NCI-H1105 (cell line): ENCODE results near the gene ACOD1.
A peak's percentile ranks its signal among the peaks of the same experiment; 100 is the strongest.
"Not testable (repeated sequence)": the region's sequence is repeated elsewhere in the genome, so short reads cannot be mapped to it uniquely, and the experiment has no call there.

Experiments used
- DNase-seq: peaks from one replicate; lab custom pipeline; 2025; lab: John Stamatoyannopoulos, UW

The ACOD1 gene

GRCh38 chr13:76954538-76954937 is 6.2 kb downstream of the ACOD1 start:
- no peak for DNase-seq

DNA sequence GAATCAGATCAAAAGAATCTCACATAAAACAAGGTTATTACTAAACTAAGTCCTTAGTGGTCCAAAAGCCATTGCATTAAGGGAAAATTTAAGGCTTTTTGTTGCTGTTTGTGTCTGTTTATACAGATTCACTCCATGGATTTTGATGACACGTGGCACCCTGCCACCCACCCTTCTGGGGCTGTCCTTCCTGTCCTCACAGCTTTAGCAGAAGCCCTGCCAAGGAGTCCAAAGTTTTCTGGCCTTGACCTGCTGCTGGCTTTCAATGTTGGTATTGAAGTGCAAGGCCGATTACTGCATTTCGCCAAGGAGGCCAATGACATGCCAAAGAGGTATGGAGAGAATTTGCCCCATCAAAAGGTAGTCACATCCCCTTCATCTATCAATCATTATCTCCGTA is 6.9 kb downstream of the ACOD1 start:
- no peak for DNase-seq

- DNase-seq = no peak
Measured at GRCh38 chr13:76955661-76956060, 7.3 kb downstream of the ACOD1 start.

DNA sequence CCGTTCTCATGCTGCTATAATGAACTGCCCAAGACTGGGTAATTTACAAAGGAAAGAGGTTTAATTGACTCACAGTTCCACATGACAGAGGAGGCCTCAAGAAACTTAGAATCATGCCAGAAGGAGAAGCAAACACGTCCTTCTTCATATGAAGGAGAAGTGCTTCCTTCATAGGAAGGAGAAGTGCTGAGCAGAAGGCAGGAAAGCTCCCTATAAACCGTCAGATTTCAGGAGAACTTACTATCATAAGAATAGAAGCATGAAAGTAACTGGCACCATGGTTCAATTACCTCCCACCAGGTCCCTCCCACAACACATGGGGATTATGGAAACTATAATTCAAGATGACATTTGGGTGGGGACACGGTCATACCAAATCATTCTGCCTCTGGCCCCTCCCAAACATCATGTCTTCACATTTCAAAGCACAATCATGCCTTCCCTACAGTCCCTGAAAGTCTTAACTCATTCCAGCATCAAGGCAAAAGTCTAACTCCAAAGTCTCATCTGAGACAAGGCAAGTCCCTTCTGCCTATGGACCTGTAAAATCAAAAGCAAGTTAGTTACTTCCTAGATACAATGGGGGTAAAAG is 10.6 kb downstream of the ACOD1 start:
- no peak for DNase-seq

- not testable (repeated sequence) for DNase-seq
Measured at GRCh38 chr13:76959734-76960133, 11.4 kb downstream of the ACOD1 start.

DNA sequence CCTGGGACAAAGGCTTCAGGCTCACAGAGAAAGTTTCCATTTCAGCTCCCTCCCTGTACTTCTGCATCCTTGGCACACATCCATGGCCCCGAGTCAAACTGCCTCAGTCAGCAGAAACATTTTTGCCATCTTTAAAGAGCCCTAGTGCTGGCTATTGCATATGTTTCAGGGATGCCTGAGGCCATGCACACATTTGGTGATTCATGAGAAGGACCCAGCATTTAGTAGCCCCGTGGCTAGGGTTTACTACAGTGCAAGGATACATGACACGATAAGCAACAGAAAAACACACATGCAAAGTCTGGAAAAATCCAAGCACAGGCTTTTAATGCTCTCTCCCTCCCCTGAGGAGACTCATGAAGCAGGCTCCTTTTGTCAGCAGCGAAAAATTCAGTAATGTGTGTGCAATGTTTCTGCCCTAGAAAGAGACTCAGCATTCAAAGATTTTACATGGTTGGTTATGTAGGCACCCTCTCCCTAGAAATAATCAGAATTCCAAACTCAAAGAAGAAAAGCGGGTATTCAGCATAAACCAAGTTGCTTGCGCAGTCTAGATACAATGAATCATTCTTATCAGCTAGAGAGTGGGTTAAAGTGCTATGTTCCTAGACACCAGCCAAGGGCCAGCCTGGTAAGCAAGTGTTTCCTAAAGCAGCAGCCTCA is 17.6 kb downstream of the ACOD1 start:
- DNase-seq = no peak

DNA sequence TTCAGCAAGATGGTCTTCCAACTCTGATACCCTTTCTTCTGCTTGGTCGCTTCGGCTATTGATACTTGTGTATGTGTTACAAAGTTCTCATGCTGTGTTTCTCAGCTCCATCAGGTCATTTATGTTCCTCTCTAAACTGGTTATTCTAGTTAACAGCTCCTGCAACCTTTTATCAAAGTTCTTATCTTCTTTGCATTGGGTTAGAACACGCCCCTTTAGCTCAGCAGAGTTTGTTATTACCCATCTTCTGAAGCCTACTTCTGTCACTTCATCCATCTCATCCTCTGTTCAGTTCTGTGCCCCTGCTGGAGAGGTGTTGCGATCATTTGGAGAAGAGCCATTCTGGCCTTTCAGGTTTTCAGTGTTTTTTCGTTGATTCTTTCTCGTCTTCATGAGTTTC is 18.7 kb downstream of the ACOD1 start:
- DNase-seq = no peak

- no peak for DNase-seq
Measured at GRCh38 chr13:76968041-76968440, 19.7 kb downstream of the ACOD1 start.

GRCh38 chr13:76969488-76970365 is 21.4 kb downstream of the ACOD1 start:
- DNase-seq = no peak

GRCh38 chr13:76971215-76971614 is 22.9 kb downstream of the ACOD1 start:
- DNase-seq = no peak

GRCh38 chr13:76971851-76972829 is 23.8 kb downstream of the ACOD1 start:
- no peak for DNase-seq

DNA sequence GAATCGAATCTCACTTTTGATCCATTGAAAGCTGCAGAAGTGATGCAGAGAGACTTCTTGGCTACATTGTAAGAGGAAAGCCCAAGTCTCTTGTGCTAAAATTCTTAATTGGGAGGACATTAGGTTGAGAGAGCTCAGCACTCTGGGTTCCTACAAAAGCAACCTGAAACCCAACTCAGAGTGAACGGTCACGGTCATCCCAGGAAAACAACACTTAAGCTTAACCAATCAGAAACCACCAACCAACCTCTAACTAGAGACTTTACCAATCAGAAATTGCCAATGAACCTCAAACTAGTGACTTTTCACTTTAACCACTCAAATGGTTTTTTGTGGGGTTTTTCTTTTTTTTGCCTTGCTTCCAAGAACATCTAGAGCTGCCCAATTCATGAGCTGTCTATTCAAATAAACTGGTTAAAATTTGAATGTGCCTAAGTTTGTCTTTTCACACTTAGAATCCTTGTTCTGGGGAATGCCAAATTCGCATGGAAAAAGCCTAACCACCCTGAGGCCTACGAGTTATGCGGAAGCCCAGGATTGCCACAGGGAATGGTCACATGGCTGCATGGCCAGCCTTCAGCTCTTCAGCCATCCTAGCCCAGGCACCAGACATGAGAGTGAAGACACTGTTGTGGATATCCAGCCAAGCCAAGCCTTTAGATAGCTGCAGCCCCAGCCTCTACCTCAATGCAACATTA is 25.8 kb downstream of the ACOD1 start:
- DNase-seq = no peak

GRCh38 chr13:76974618-76974975 is 26.3 kb downstream of the ACOD1 start:
- DNase-seq = no peak

- DNase-seq = no peak
Measured at GRCh38 chr13:76975863-76976262, 27.6 kb downstream of the ACOD1 start.

- DNase-seq = no peak
Measured at GRCh38 chr13:76976490-76976889, 28.2 kb downstream of the ACOD1 start.

DNA sequence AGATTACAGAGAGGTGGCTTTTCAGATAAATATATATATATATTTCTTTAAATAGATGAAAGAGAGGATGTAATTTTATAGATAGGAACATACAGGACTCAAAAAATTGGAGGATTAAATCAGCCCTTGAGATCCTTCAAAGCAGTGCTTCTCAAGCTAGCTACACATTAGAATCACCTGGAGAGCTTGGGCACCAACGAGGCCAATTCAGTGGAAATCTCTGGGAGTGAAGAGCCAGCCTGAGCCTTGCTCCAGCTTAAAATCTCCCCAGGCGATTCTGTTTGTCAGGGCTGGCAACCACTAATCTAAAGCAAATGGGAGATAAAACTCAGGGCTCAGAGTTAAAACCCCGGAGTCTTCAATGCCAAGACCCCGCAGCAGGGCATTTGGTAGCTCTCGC is 28.6 kb downstream of the ACOD1 start:
- no peak for DNase-seq

DNA sequence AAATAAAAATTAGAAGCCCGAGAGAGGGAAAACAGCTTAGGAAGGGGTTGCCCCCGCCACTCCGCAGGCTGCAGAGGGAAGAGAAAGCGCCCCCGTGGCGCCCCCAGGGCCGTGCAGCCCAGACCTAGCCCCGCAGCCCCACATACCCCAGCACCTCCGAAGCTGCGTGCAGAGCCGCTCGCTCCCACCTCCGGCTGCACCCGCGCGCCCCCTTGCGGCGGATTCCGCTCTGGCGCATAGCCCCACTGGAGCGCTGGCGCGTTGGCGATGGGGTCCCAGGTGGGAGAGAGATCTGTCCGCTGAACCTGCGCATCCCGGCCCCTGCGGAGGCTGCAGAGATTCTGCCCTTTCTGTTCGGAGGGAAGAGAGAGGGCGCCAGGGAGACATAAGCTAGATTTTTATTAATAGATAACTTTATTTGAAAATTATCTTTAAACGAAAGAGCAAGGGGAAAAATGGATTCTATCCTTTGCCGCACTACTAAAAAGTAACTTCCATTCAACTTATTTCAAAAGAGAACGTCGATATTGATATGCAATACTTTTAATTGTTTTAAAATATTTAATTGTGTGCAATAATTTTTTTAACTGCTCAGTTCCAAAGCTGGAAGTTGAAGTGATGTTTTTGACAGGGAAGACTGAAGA is 31.9 kb downstream of the ACOD1 start:
- peak; percentile 25 for DNase-seq

- DNase-seq = no peak
Measured at GRCh38 chr13:76982061-76982460, 33.8 kb downstream of the ACOD1 start.

DNA sequence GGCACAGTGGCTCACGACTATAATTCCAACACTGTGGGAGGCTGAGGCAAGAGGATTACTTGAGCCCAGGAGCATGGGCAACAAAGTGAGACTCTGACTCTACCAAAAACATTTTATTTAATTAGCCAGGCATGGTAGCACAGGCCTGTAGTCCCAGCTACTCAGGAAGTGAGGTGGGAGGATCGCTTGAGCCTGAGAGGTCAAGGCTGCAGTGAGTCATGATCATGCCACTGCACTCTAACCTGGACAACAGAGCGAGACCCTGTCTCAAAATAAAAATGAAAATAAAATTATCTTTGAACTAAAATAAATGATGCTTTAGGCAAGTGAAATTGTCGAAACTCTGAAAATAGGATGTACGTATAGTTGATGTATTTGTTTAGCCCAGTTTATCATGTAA is 35.4 kb downstream of the ACOD1 start:
- no peak for DNase-seq

DNA sequence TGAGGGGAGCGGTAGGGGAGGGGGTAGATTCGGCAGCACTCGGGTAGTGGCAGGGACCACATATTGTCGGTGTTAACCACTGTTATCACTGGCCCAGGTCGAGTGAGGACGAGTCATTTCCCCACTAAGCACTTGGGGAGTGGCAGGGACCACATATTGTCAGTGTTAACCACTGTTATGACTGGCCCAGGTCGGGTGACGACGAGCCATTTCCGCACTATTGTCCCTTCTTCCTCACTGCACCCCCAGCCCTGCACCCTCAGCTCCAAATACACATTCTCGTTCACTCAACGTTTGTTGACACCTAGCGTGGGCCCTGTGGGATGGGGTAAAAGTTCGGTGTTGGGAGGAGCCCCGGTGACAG is 43.1 kb downstream of the ACOD1 start:
- DNase-seq = no peak
